Measurements from ENCODE around the gene HDAC5.

DNA sequence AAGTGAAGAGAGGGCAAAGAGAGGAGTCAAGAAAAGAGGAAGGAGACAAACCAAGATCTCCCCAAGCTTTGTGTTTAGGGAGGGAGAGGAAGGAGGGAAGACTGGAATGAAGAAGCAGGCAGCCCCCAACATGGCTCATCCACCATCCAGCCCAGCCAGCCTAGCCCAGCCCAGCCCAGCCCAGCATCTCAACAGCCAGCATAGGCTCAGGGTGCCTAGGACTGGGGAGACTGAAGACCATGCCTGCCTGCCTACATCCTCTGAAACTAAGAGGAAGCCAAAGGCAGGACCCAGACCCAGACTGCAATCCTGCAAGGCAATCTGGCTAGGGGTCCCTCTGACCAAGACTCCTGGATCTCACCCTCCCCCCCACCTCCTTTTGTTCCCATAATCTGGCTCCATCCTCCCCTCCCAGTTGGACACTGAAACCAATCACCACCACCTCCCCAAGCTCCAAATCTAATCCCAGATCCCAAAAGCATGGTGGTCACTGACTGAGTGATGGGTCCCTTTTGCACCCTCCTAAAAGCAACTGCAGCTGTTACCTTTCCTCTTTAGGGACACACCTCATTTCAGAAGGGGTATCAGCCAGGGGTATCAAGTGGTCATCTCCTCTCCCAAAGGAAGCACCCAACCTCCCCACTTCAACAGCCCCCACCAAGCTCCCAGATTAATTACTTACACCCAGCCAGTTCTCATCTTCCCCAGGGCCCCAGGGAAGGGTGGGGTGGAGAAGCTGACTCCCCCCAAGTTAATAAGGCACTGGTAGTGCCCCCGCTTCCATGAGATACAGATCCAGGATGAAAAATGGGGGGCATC lies 1.2 kb downstream of the HDAC5 start:
- no peak for TF ChIP-seq EZH2 (IDR thresholded peaks at IDR 0.05; ENCODE audit: borderline replicate concordance, low read length)
- TF ChIP-seq, protein P1, sequence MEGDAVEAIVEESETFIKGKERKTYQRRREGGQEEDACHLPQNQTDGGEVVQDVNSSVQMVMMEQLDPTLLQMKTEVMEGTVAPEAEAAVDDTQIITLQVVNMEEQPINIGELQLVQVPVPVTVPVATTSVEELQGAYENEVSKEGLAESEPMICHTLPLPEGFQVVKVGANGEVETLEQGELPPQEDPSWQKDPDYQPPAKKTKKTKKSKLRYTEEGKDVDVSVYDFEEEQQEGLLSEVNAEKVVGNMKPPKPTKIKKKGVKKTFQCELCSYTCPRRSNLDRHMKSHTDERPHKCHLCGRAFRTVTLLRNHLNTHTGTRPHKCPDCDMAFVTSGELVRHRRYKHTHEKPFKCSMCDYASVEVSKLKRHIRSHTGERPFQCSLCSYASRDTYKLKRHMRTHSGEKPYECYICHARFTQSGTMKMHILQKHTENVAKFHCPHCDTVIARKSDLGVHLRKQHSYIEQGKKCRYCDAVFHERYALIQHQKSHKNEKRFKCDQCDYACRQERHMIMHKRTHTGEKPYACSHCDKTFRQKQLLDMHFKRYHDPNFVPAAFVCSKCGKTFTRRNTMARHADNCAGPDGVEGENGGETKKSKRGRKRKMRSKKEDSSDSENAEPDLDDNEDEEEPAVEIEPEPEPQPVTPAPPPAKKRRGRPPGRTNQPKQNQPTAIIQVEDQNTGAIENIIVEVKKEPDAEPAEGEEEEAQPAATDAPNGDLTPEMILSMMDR (IDR thresholded peaks at IDR 0.05; ENCODE audit: low read length) = no peak

All from OCI-LY1 (cell line).